Caco-2 (cell line): Measurements from ENCODE around the gene NUTF2. TPM values are rescaled to one million over a fixed set of nuclear protein-coding genes. Genes with fewer than 3 reads are reported as not detected.

ENCODE experiments used
- BruUV-seq: library from RNA; stranded (reverse); fragments of 400-500 nt; replicated peaks from 2 replicates; lab custom pipeline; 2021; lab: Mats Ljungman, UMichigan
- CTCF ChIA-PET: fragments of 300-600 bp; sonication (Branson Sonifier 250); formaldehyde crosslinking; loops from one replicate; lab custom pipeline; 2022; ENCODE audit warnings: antibody characterized with exemption; lab: Charles Lee
- POLR2A ChIA-PET: fragments of 300-600 bp; sonication (Branson Sonifier 250); formaldehyde crosslinking; loops from one replicate; lab custom pipeline; 2022; ENCODE audit warnings: antibody characterized with exemption; lab: Charles Lee
- DNase-seq, 2 experiments: peaks; one replicate each; pipeline versions ENCODE4 v3.0.0 to v3.0.0-alpha.2; 2020 to 2022
- H3K27me3 ChIP-seq: replicated peaks from 2 replicates; pipeline ENCODE4 v1.6.0; 2011; ENCODE audit warnings: low read length; ENCODE audit not compliant: control insufficient read depth, insufficient read depth
- H3K36me3 ChIP-seq: 2 replicates; pipeline ENCODE4 v1.5.1; 2011; ENCODE audit warnings: low read length; ENCODE audit not compliant: control insufficient read depth, insufficient read depth
- H3K4me1 ChIP-seq: fragments of 250-450 bp; sonication (Bioruptor Pico); 2 replicates; pipeline ENCODE4 v1.5.1; 2020; ENCODE audit warnings: mild to moderate bottlenecking
- H3K4me3 ChIP-seq: 2 replicates; pipeline ENCODE4 v1.5.1; 2011; ENCODE audit warnings: low read depth, mild to moderate bottlenecking, control low read depth, low read length
- H3K9me3 ChIP-seq: fragments of 250-450 bp; sonication (Bioruptor Pico); 2 replicates; pipeline ENCODE4 v1.5.1; 2020; ENCODE audit warnings: mild to moderate bottlenecking, moderate library complexity
- H3K27ac Mint-ChIP-seq: one replicate; pipeline ENCODE4 v1.8.0; 2022; ENCODE audit warnings: mixed read lengths; ENCODE audit not compliant: unreplicated experiment
- H3K27me3 Mint-ChIP-seq: one replicate; pipeline ENCODE4 v1.8.0; 2022; ENCODE audit warnings: mixed read lengths; ENCODE audit not compliant: insufficient read depth, unreplicated experiment
- H3K36me3 Mint-ChIP-seq: one replicate; pipeline ENCODE4 v1.8.0; 2022; ENCODE audit warnings: mild to moderate bottlenecking, mixed read lengths; ENCODE audit not compliant: insufficient read depth, unreplicated experiment
- H3K4me1 Mint-ChIP-seq: one replicate; pipeline ENCODE4 v1.8.0; 2022; ENCODE audit warnings: low read depth, mixed read lengths; ENCODE audit not compliant: unreplicated experiment
- H3K4me3 Mint-ChIP-seq: one replicate; pipeline ENCODE4 v1.8.0; 2022; ENCODE audit warnings: mild to moderate bottlenecking, moderate library complexity, mixed read lengths; ENCODE audit not compliant: unreplicated experiment
- H3K9me3 Mint-ChIP-seq: one replicate; pipeline ENCODE4 v1.8.0; 2022; ENCODE audit warnings: mixed read lengths; ENCODE audit not compliant: unreplicated experiment
- intact Hi-C: fragments of 100-400 bp; cut with micrococcal nuclease; formaldehyde crosslinking; loops from one replicate; pipeline ENCODE4 v1.10.0; 2022; ENCODE audit not compliant: unreplicated experiment
- total RNA-seq: library from RNA; stranded (reverse); gene quantifications from 2 replicates; pipeline ENCODE4 v1.2.3, GENCODE V29; 2022
- TF ChIP-seq, protein P1 (sequence below), 2 experiments: fragments of 200-600 bp in 1 of 2; IDR thresholded peaks; 1 replicate in 1 of 2; 2 replicates in 1 of 2; pipeline versions ENCODE4 v1.5.1 to v1.8.0; 2011 to 2022; ENCODE audit warnings: antibody characterized with exemption in 1 of 2, control low read depth in 1 of 2, inconsistent platforms in 1 of 2, low read depth in 1 of 2, low read length in 1 of 2, mild to moderate bottlenecking in 1 of 2, moderate library complexity in 1 of 2; ENCODE audit not compliant: insufficient read depth in 1 of 2, severe bottlenecking in 1 of 2, unreplicated experiment in 1 of 2

The NUTF2 gene
- total RNA-seq, 1 experiment from 2014 or later, result 239 TPM

DNA sequence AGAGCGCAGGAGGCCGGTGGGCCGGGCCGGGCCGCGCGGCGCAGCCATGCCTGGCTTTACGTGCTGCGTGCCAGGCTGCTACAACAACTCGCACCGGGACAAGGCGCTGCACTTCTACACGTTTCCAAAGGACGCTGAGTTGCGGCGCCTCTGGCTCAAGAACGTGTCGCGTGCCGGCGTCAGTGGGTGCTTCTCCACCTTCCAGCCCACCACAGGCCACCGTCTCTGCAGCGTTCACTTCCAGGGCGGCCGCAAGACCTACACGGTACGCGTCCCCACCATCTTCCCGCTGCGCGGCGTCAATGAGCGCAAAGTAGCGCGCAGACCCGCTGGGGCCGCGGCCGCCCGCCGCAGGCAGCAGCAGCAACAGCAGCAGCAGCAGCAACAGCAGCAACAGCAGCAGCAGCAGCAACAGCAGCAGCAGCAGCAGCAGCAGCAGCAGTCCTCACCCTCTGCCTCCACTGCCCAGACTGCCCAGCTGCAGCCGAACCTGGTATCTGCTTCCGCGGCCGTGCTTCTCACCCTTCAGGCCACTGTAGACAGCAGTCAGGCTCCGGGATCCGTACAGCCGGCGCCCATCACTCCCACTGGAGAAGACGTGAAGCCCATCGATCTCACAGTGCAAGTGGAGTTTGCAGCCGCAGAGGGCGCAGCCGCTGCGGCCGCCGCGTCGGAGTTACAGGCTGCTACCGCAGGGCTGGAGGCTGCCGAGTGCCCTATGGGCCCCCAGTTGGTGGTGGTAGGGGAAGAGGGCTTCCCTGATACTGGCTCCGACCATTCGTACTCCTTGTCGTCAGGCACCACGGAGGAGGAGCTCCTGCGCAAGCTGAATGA is 4.0 kb upstream of the NUTF2 start:
- peak overlapping the region; percentile 98 for H3K4me3 Mint-ChIP-seq
- H3K36me3 Mint-ChIP-seq, result peaks cover 38% of the 10 kb centered on the region
- Histone ChIP-seq H3K36me3 (no peaks in the 10 kb centered on the region), H3K4me1 (peaks cover 31% of the 10 kb centered on the region), H3K27me3 (no peaks in the 10 kb centered on the region), H3K9me3 (no peaks in the 10 kb centered on the region), H3K4me3 (peak overlapping the region; percentile 63)
- intact Hi-C loops, result no loop called here
- TF ChIP-seq, protein P1, sequence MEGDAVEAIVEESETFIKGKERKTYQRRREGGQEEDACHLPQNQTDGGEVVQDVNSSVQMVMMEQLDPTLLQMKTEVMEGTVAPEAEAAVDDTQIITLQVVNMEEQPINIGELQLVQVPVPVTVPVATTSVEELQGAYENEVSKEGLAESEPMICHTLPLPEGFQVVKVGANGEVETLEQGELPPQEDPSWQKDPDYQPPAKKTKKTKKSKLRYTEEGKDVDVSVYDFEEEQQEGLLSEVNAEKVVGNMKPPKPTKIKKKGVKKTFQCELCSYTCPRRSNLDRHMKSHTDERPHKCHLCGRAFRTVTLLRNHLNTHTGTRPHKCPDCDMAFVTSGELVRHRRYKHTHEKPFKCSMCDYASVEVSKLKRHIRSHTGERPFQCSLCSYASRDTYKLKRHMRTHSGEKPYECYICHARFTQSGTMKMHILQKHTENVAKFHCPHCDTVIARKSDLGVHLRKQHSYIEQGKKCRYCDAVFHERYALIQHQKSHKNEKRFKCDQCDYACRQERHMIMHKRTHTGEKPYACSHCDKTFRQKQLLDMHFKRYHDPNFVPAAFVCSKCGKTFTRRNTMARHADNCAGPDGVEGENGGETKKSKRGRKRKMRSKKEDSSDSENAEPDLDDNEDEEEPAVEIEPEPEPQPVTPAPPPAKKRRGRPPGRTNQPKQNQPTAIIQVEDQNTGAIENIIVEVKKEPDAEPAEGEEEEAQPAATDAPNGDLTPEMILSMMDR (IDR thresholded peaks at IDR 0.05; ENCODE audit: insufficient read depth in 1 of 2, low read depth in 1 of 2, low read length in 1 of 2, severe bottlenecking in 1 of 2, unreplicated experiment in 1 of 2), result peak in 1 of 2 experiments; percentile 48
- BruUV-seq, result no TSS peak
- H3K27ac Mint-ChIP-seq, result peak overlapping the region; percentile 94
- H3K4me1 Mint-ChIP-seq, result peaks cover 12% of the 10 kb centered on the region
- peak; percentile 58 to 68 for DNase-seq
- ChIA-PET POLR2A (no interaction called here), CTCF (interaction anchor here (1.0 kb wide), 1 partner anchor 26 kb away, joined by 3 read pairs; no protein-coding TSS in a partner anchor)
- H3K27me3 Mint-ChIP-seq, result no peaks in the 10 kb centered on the region
- no peaks in the 10 kb centered on the region for H3K9me3 Mint-ChIP-seq

DNA sequence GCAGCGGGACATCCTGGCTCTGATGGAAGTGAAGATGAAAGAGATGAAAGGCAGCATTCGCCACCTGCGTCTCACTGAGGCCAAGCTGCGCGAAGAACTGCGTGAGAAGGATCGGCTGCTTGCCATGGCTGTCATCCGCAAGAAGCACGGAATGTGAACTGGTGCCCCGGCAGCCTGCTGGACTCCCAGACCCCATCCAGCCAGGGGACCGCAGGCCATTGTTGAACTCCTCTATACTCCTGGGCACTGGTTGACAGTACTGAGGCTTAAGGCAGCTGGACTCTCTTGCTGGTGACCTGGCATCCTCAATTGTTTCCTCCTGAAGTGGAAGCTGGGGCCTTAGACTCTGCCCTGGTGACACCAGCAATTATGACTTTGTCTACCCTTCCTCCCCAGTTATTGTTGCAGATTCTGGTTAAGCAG is 3.4 kb upstream of the NUTF2 start:
- H3K9me3 ChIP-seq, result no peaks in the 10 kb centered on the region
- peaks cover 36% of the 10 kb centered on the region for H3K4me1 ChIP-seq
- intact Hi-C loops, result no loop called here
- peaks cover 43% of the 10 kb centered on the region for H3K36me3 Mint-ChIP-seq
- H3K4me3 Mint-ChIP-seq, result peak overlapping the region; percentile 98
- no peaks in the 10 kb centered on the region for H3K27me3 ChIP-seq
- no peaks in the 10 kb centered on the region for H3K27me3 Mint-ChIP-seq
- H3K4me1 Mint-ChIP-seq, result peaks cover 12% of the 10 kb centered on the region
- no peaks in the 10 kb centered on the region for H3K36me3 ChIP-seq
- no peaks in the 10 kb centered on the region for H3K9me3 Mint-ChIP-seq
- BruUV-seq, result no TSS peak
- no peak for DNase-seq
- peak overlapping the region; percentile 94 for H3K27ac Mint-ChIP-seq
- TF ChIP-seq, protein P1 (IDR thresholded peaks at IDR 0.05; ENCODE audit: insufficient read depth in 1 of 2, low read depth in 1 of 2, low read length in 1 of 2, severe bottlenecking in 1 of 2, unreplicated experiment in 1 of 2), result no peak
- ChIA-PET CTCF (interaction anchor here (1.0 kb wide), 1 partner anchor 27 kb away, joined by 3 read pairs; no protein-coding TSS in a partner anchor), POLR2A (no interaction called here)
- H3K4me3 ChIP-seq, result peak overlapping the region; percentile 63

DNA sequence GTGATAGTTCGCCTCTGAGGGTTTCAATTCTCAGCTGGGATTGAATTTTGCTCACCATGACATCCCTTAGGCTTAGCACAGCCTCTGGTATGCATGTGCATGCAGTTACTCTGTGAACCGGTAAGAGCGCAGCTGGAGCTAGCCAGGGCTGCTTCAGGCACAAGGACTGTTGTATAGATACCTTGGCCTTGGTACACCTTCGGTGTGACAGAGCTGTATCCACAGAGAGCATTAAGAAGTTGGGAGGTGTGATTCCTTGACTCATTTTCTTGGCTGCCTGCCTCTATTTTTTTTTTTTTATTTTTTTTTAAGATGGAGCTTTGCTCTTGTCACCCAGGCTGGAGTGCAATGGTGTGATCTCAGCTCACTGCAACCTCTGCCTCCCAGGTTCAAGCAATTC is 2.2 kb upstream of the NUTF2 start:
- CTCF ChIA-PET, result interaction anchor here (0.8 kb wide), 1 partner anchor 40 kb away, joined by 5 read pairs; no protein-coding TSS in a partner anchor
- no peaks in the 10 kb centered on the region; the same call in 1 of the 2 replicates for H3K36me3 ChIP-seq
- peaks cover 37% of the 10 kb centered on the region for H3K4me1 ChIP-seq
- H3K27me3 ChIP-seq, result no peaks in the 10 kb centered on the region
- H3K4me3 ChIP-seq, result no peak overlapping the region
- H3K27me3 Mint-ChIP-seq, result no peaks in the 10 kb centered on the region
- intact Hi-C loops, result no loop called here
- no peak for DNase-seq
- no peaks in the 10 kb centered on the region for H3K9me3 ChIP-seq
- H3K4me1 Mint-ChIP-seq, result peaks cover 17% of the 10 kb centered on the region
- H3K36me3 Mint-ChIP-seq, result peaks cover 50% of the 10 kb centered on the region
- H3K27ac Mint-ChIP-seq, result no peak overlapping the region
- no peaks in the 10 kb centered on the region for H3K9me3 Mint-ChIP-seq
- TF ChIP-seq, protein P1 (IDR thresholded peaks at IDR 0.05; ENCODE audit: insufficient read depth in 1 of 2, low read depth in 1 of 2, low read length in 1 of 2, severe bottlenecking in 1 of 2, unreplicated experiment in 1 of 2), result no peak
- BruUV-seq, result no TSS peak
- POLR2A ChIA-PET, result interaction anchor here (0.7 kb wide), 1 partner anchor 29 kb away, joined by 4 read pairs; the partner anchor contains the start of gene EDC4
- H3K4me3 Mint-ChIP-seq, result no peak overlapping the region
